ENCODE data around the gene BBLN. TPM values are rescaled to one million over a fixed set of nuclear protein-coding genes. Genes with fewer than 3 reads are reported as not detected.
A peak's percentile ranks its signal among the peaks of the same experiment; 100 is the strongest.
"Not testable (repeated sequence)": the region's sequence is repeated elsewhere in the genome, so short reads cannot be mapped to it uniquely, and the experiment has no call there.

BBLN gene
- total RNA-seq, 1 donor from 2014 or later, result 39.0 TPM

- TF ChIP-seq CTCF (IDR thresholded peaks at IDR 0.05), result no peak
- H3K4me1 ChIP-seq, result peaks cover 23% of the 10 kb centered on the region
- ATAC-seq, result peak; percentile 90
- H3K36me3 ChIP-seq, result peaks cover 11% of the 10 kb centered on the region
- peak overlapping the region; percentile 88 for H3K4me3 ChIP-seq
- DNase-seq, result peak; percentile 92
- H3K9me3 ChIP-seq, result no peaks in the 10 kb centered on the region
- peak overlapping the region; percentile 98 for H3K27ac ChIP-seq
- no peaks in the 10 kb centered on the region for H3K27me3 ChIP-seq
- intact Hi-C loops (cut with DNase I), result no loop called here
These were observed 31.9 kb upstream of the BBLN start for GRCh38 chr9:128127990-128128835.

- no peak for ATAC-seq
- TF ChIP-seq CTCF (IDR thresholded peaks at IDR 0.05), result no peak
- peaks cover 23% of the 10 kb centered on the region for H3K4me1 ChIP-seq
- H3K27me3 ChIP-seq, result no peaks in the 10 kb centered on the region
- no peak for DNase-seq
- no peaks in the 10 kb centered on the region for H3K9me3 ChIP-seq
- H3K36me3 ChIP-seq, result peaks cover 3% of the 10 kb centered on the region
- intact Hi-C loops (cut with DNase I), result no loop called here
- peak overlapping the region; percentile 88 for H3K4me3 ChIP-seq
- peak overlapping the region; percentile 98 for H3K27ac ChIP-seq
These were observed 31.1 kb upstream of the BBLN start for GRCh38 chr9:128128836-128129590.

GRCh38 chr9:128129976-128130590, 30.0 kb upstream of the BBLN start:
- intact Hi-C loops (cut with DNase I); H3K9me3 ChIP-seq; ATAC-seq; H3K36me3 ChIP-seq; H3K27ac ChIP-seq; H3K27me3 ChIP-seq; H3K4me3 ChIP-seq; DNase-seq: not testable (repeated sequence)
- H3K4me1 ChIP-seq, result peaks cover 23% of the 10 kb centered on the region
- peak; percentile 52 for TF ChIP-seq CTCF (IDR thresholded peaks at IDR 0.05)

- DNase-seq; H3K27me3 ChIP-seq; intact Hi-C loops (cut with DNase I); H3K9me3 ChIP-seq; ATAC-seq; H3K27ac ChIP-seq; H3K36me3 ChIP-seq; H3K4me3 ChIP-seq: not testable (repeated sequence)
- H3K4me1 ChIP-seq, result peaks cover 20% of the 10 kb centered on the region
These were observed 29.4 kb upstream of the BBLN start for GRCh38 chr9:128130651-128131050.

GRCh38 chr9:128131346-128131745, 28.7 kb upstream of the BBLN start:
- peaks cover 13% of the 10 kb centered on the region for H3K4me1 ChIP-seq
- ATAC-seq; intact Hi-C loops (cut with DNase I); H3K36me3 ChIP-seq; H3K9me3 ChIP-seq; H3K4me3 ChIP-seq; H3K27me3 ChIP-seq; DNase-seq; H3K27ac ChIP-seq: not testable (repeated sequence)

GRCh38 chr9:128132139-128132538, 27.9 kb upstream of the BBLN start:
- H3K27ac ChIP-seq; H3K27me3 ChIP-seq; H3K36me3 ChIP-seq; intact Hi-C loops (cut with DNase I); ATAC-seq; H3K9me3 ChIP-seq; DNase-seq; H3K4me3 ChIP-seq; H3K4me1 ChIP-seq: not testable (repeated sequence)

GRCh38 chr9:128135561-128135960, 24.5 kb upstream of the BBLN start:
- H3K27me3 ChIP-seq; DNase-seq; H3K4me1 ChIP-seq; intact Hi-C loops (cut with DNase I); ATAC-seq; H3K4me3 ChIP-seq; H3K27ac ChIP-seq; H3K9me3 ChIP-seq; H3K36me3 ChIP-seq: not testable (repeated sequence)
